WERI-Rb-1 (cell line): ENCODE measurements around the gene FNBP1.

ENCODE experiments used
- DNase-seq: peaks from one replicate; pipeline ENCODE4 v3.0.0-alpha.2; 2020
- H3K27ac ChIP-seq: fragments of 250-450 bp; sonication (Bioruptor Pico); 2 replicates; pipeline ENCODE4 v1.5.1; 2020; ENCODE audit warnings: mild to moderate bottlenecking, moderate library complexity
- H3K27me3 ChIP-seq: fragments of 250-450 bp; sonication (Bioruptor Pico); 2 replicates; pipeline ENCODE4 v1.5.1; 2021; ENCODE audit warnings: mild to moderate bottlenecking, low read depth, moderate library complexity; ENCODE audit not compliant: insufficient read depth, severe bottlenecking
- H3K36me3 ChIP-seq: fragments of 250-450 bp; sonication (Bioruptor Pico); 2 replicates; pipeline ENCODE4 v1.5.1; 2020; ENCODE audit warnings: mild to moderate bottlenecking, moderate library complexity
- H3K4me3 ChIP-seq: 2 replicates; pipeline ENCODE4 v1.5.1; 2011; ENCODE audit warnings: low read depth, mild to moderate bottlenecking, control low read depth, low read length
- H3K9me3 ChIP-seq: fragments of 250-450 bp; sonication (Bioruptor Pico); 2 replicates; pipeline ENCODE4 v1.5.1; 2021; ENCODE audit warnings: mild to moderate bottlenecking, moderate library complexity; ENCODE audit not compliant: severe bottlenecking
- TF ChIP-seq, protein P1 (sequence below): IDR thresholded peaks from 2 replicates; pipeline ENCODE4 v1.5.1; 2011; ENCODE audit warnings: low read depth, mild to moderate bottlenecking, control low read depth, inconsistent platforms, low read length

FNBP1 gene

DNA sequence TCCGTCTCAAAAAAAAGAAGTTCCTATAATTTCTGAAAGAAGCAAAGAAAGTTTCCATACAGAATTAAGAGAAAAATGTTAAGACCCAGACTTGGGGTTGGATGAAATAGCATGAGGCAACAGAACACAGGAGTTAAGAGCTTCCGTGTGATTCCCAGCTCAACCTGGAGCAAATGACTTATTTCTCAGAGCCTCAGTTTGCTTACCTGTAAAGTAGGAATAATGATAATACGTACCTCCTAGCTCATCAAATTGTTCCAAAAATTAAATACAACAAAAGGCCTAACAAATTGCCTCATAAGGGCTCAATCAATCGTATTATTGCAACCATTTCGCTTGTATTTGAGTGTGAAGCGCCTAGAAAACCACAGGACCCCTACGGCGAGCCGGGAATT is 10.1 kb upstream of the FNBP1 start:
- no peaks in the 10 kb centered on the region for H3K9me3 ChIP-seq
- peak overlapping the region; percentile 95 for H3K4me3 ChIP-seq
- H3K27ac ChIP-seq, result peak overlapping the region; percentile 89
- TF ChIP-seq, protein P1, sequence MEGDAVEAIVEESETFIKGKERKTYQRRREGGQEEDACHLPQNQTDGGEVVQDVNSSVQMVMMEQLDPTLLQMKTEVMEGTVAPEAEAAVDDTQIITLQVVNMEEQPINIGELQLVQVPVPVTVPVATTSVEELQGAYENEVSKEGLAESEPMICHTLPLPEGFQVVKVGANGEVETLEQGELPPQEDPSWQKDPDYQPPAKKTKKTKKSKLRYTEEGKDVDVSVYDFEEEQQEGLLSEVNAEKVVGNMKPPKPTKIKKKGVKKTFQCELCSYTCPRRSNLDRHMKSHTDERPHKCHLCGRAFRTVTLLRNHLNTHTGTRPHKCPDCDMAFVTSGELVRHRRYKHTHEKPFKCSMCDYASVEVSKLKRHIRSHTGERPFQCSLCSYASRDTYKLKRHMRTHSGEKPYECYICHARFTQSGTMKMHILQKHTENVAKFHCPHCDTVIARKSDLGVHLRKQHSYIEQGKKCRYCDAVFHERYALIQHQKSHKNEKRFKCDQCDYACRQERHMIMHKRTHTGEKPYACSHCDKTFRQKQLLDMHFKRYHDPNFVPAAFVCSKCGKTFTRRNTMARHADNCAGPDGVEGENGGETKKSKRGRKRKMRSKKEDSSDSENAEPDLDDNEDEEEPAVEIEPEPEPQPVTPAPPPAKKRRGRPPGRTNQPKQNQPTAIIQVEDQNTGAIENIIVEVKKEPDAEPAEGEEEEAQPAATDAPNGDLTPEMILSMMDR, result no peak
- DNase-seq, result no peak
- H3K36me3 ChIP-seq, result peaks cover 4% of the 10 kb centered on the region
- no peaks in the 10 kb centered on the region for H3K27me3 ChIP-seq

GRCh38 chr9:130051855-130052254 is 8.9 kb upstream of the FNBP1 start:
- Histone ChIP-seq H3K27ac (no peak overlapping the region), H3K36me3 (no peaks in the 10 kb centered on the region; the same call in 1 of the 2 replicates), H3K4me3 (no peak overlapping the region), H3K27me3 (no peaks in the 10 kb centered on the region), H3K9me3 (no peaks in the 10 kb centered on the region)
- DNase-seq, result no peak
- TF ChIP-seq, protein P1, result no peak

GRCh38 chr9:130050462-130050861 is 7.5 kb upstream of the FNBP1 start:
- no peak for DNase-seq
- H3K4me3 ChIP-seq, result no peak overlapping the region
- H3K27ac ChIP-seq, result no peak overlapping the region
- no peaks in the 10 kb centered on the region for H3K9me3 ChIP-seq
- TF ChIP-seq, protein P1, result no peak
- no peaks in the 10 kb centered on the region; the same call in 1 of the 2 replicates for H3K36me3 ChIP-seq
- H3K27me3 ChIP-seq, result no peaks in the 10 kb centered on the region

GRCh38 chr9:130049431-130050210 is 6.6 kb upstream of the FNBP1 start:
- no peak for DNase-seq
- Histone ChIP-seq H3K9me3 (no peaks in the 10 kb centered on the region), H3K27ac (no peak overlapping the region), H3K27me3 (no peaks in the 10 kb centered on the region), H3K36me3 (no peaks in the 10 kb centered on the region; the same call in 1 of the 2 replicates), H3K4me3 (no peak overlapping the region)
- TF ChIP-seq, protein P1, result no peak

- no peaks in the 10 kb centered on the region for H3K36me3 ChIP-seq
- TF ChIP-seq, protein P1, result no peak
- no peaks in the 10 kb centered on the region for H3K27me3 ChIP-seq
- no peak overlapping the region for H3K27ac ChIP-seq
- no peak for DNase-seq
- H3K9me3 ChIP-seq, result no peaks in the 10 kb centered on the region
- no peak overlapping the region for H3K4me3 ChIP-seq
Measured at GRCh38 chr9:130045725-130046450, 2.9 kb upstream of the FNBP1 start.
